Occipital lobe (tissue), 2 donors: ENCODE results near the gene SGK1. TPM values are rescaled to one million over a fixed set of nuclear protein-coding genes. Genes with fewer than 3 reads are reported as not detected.
"Not testable (repeated sequence)": the region's sequence is repeated elsewhere in the genome, so short reads cannot be mapped to it uniquely, and the experiment has no call there.

Experiments used
- DNase-seq: peaks from one replicate; lab custom pipeline; 2025; lab: John Stamatoyannopoulos, UW
- total RNA-seq: library from RNA; depleted of rRNA; stranded (reverse); fragments of >200 nt; gene quantifications from one replicate; pipeline ENCODE4 v1.2.3, GENCODE V29; 2014

SGK1 gene
- total RNA-seq, 1 donor from 2014 or later, result 75.5 TPM

- not testable (repeated sequence) for DNase-seq
Measured at GRCh38 chr6:134304381-134304780, 13.5 kb downstream of the SGK1 start.

- no peak for DNase-seq
Measured at GRCh38 chr6:134303891-134304290, 14.0 kb downstream of the SGK1 start.

DNA sequence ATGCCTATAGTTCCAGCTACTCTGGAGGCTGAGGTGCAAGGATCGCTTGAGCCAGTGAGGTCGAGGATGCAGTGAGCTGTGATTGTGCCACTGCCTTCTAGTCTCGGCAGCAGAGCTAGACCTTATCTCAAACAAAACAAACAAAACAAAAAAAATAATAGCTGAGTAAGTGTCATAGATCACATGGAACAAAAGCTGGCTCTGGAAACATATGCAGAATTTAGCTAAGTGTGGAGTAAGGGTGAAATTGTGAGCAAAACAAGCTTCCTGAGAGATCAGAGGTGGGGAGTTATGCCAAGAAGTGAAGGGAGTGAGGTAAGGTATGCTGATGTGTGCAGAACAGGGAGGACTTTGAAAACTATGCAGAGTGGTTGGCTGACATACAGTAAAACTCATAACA, 18.7 kb downstream of the SGK1 start:
- DNase-seq, result no peak

GRCh38 chr6:134296762-134297161, 21.1 kb downstream of the SGK1 start:
- DNase-seq, result no peak

- DNase-seq, result no peak
Measured at GRCh38 chr6:134295953-134296553, 21.9 kb downstream of the SGK1 start.

DNA sequence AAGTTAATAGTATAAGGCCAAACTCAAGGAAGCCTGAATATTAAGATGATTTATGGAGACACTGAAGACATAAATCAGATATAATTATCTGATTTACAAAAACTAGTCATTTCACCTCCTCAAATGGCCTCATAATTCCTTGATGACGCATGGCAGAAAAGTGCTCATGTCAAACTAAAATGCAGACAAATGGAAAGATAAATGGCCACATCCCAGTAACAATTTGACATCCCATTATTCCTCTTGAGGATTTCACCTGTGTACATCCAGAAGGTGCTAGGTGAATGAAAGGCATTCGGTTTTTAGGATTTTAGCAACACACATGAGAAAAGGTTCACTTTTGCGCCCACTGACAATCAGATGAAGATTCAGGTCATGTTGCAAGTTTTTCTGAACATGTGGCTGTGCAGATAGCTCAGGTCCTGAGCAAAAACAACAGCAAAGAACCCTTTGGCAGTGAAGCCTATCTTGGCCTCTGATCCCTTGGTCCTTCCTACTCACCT, 24.2 kb downstream of the SGK1 start:
- DNase-seq, result no peak

DNA sequence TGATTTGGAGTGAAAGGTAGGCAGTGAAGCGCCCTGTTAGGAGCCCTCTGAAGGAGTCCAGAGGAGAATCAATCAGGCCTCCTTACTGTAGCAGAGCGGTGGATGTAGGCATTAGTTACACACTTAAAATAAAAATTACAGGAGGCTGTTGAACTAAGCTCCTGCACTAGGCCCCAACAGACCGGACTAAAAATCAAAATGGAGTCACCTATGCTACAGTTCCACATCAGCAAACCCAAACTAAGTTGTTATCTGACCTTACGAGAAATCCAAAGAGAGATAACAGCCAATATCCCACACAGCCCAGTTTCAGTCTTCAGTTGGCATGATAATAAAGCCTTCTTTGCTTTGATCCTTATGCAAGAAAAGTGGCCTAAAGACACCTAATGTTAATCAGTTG, 26.8 kb downstream of the SGK1 start:
- no peak for DNase-seq

DNA sequence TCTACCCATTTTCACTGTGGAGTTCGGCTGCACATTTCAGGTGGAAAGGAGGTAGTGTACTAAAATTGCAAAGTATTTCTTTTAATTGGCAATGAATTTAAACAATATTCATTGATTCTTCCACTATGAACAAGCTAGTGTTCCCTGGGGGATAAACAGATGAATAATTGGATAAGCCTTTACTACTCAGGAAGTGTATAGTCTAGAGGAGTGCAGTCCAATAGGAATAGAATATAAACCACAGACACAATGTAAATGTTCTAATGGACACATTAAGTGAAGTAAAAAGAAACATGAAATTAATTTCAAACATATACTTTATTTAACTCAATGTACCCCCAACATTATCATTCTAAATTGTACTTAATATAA, 28.7 kb downstream of the SGK1 start:
- DNase-seq, result no peak

DNA sequence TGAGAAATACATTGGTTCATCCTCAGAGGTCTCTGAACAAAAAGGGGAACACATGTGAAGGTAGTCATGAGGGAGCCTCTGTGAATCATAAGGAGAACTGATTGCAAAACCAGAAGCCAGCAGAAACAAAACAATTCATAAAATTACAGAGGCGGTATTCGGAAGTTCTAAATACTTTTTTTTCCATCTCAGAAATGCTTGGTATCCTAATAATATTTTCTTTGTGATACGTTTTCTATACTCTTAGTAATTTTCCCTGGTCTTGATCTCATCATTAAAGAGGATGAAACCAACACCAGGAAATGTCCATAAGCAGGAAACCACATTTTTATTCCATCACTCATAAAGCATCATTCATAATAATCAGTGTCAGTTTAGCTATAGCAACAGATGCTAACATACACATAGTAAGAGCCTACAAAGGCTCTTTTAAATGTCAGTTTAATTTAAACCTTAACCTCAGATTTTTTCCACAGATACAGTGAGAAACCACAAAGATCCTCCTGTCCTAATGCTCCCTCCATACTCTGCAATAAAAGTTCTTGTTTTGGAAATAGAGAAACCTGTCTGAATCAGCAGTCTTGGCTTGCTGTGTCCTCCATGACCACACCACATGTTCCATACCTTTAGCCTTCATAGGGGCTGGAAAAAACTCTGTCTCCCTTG, 29.2 kb downstream of the SGK1 start:
- DNase-seq, result no peak

GRCh38 chr6:134287859-134288537, 29.9 kb downstream of the SGK1 start:
- no peak for DNase-seq

- no peak for DNase-seq
Measured at GRCh38 chr6:134282816-134283215, 35.1 kb downstream of the SGK1 start.

- DNase-seq, result no peak
Measured at GRCh38 chr6:134281388-134281787, 36.5 kb downstream of the SGK1 start.

DNA sequence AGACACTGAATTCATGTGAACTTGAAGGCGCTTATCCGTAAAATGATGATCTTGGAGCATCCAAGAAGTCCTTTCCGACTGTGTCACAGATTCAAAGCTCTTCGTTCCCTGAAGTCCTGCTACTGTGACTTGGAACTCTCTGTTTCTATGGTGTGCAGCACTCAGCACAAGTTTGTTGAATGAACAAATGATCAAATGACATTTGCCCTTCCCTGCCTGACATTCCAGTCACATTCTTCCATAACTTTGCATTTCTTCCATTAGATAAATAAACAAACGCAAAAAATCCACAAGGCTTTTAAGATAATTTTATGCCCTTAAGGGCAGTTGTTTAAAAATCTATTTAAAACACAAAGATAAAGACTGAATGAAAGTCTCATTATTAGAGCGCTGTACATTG, 39.9 kb downstream of the SGK1 start:
- no peak for DNase-seq

- DNase-seq, result not testable (repeated sequence)
Measured at GRCh38 chr6:134276891-134277377, 41.0 kb downstream of the SGK1 start.

GRCh38 chr6:134272374-134272773, 45.5 kb downstream of the SGK1 start:
- DNase-seq, result no peak

GRCh38 chr6:134267917-134268361, 50.0 kb downstream of the SGK1 start:
- peak; percentile 15 for DNase-seq

GRCh38 chr6:134266776-134267175, 51.1 kb downstream of the SGK1 start:
- no peak for DNase-seq

GRCh38 chr6:134261766-134262165, 56.1 kb downstream of the SGK1 start:
- no peak for DNase-seq

DNA sequence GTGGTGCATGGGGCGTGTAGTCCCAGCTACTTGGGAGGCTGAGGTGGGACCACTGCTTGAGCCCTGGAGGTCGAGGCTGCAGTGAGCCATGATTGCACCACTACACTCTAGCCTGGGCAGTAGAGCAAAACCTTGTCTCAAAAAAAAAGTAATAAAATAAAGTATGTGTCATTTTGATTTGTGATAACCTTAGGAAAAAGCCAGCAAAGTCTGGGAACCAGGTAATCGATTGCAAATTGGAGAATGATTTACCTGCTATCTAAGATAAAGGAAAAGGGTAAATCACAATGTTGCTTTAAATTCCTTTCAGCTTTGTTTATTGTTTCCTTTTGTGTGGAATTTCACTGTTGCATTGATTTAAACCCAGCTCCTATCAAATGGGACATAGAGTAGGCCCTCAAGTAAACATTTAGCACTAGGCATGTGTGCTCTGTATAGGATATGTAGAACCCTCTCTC, 59.0 kb downstream of the SGK1 start:
- no peak for DNase-seq

GRCh38 chr6:134257516-134257915, 60.4 kb downstream of the SGK1 start:
- DNase-seq, result no peak

DNA sequence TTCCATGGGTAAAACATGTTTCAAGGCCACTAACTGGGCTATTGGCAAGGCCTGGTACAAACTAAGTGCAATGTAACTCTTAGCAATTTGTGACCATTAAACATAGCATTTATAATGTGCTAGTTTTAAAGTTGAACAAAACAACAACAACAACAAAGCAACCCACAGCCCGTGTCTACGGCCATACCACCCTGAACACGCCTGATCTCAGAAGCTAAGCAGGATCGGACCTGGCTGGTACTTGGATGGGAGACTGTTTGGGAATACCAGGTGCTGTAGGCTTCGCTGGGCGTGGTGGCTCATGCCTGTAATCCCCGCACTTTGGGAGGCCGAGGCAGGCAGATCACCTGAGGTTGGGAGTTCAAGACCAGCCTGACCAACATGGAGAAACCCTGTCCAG, 61.0 kb downstream of the SGK1 start:
- no peak for DNase-seq

DNA sequence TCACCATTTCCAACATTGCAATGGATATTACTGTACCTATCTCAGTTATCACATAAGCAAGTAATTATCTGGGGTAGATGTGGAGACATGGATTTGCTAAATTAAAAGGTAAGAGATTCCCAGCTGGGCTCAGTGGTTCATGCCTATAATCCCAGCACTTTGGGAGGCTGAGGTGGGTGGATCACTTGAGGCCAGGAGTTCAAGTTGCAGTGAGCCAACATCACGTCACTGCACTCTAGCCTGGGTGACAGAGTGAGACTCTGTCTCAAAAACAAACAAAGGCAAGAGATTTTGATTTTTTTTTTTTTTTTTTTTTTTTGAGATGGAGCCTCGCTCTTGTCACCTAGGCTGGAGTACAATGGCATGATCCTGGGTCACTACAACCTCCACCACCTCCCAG, 62.6 kb downstream of the SGK1 start:
- DNase-seq, result not testable (repeated sequence)
